Glomerular visceral epithelial cell (primary cell): ENCODE data around the gene LIPG.

ENCODE experiments used
- DNase-seq: peaks from one replicate; pipeline ENCODE4 v3.0.0-alpha.2; 2016; ENCODE audit errors: extremely low spot score

LIPG gene

GRCh38 chr18:49638891-49639557, 77.2 kb downstream of the LIPG start:
- DNase-seq = no peak

GRCh38 chr18:49639643-49640391, 78.0 kb downstream of the LIPG start:
- peak; percentile 75 for DNase-seq

GRCh38 chr18:49640741-49641140, 78.9 kb downstream of the LIPG start:
- no peak for DNase-seq

- DNase-seq = no peak
These were observed 83.3 kb downstream of the LIPG start for GRCh38 chr18:49645196-49645595.

GRCh38 chr18:49645841-49646351, 84.0 kb downstream of the LIPG start:
- DNase-seq = no peak

GRCh38 chr18:49646873-49647272, 85.0 kb downstream of the LIPG start:
- no peak for DNase-seq

- DNase-seq = peak; percentile 89
These were observed 85.8 kb downstream of the LIPG start for GRCh38 chr18:49647496-49648168.

GRCh38 chr18:49648326-49648725, 86.5 kb downstream of the LIPG start:
- DNase-seq = no peak
